Muscle of back (tissue), 11 donors: ENCODE results near the gene PRXL2B. TPM values are rescaled to one million over a fixed set of nuclear protein-coding genes. Genes with fewer than 3 reads are reported as not detected.

ENCODE experiments used
- DNase-seq, 3 donors: peaks; one replicate each; pipeline versions ENCODE4 v3.0.0 to v3.0.0-alpha.2; 2013
- polyA plus RNA-seq, 10 donors: library from polyadenylated mRNA; unstranded; fragments of 120-200 nt; gene quantifications; one replicate each; pipeline ENCODE4 v1.2.1, GENCODE V29; 2013; ENCODE audit not compliant: insufficient read length in 10 of 10

The PRXL2B gene
- polyA plus RNA-seq, 10 donors, result 16.6 to 26.6 (median 20.9) TPM

- no peak for DNase-seq
Observed at GRCh38 chr1:2597441-2598328, 11.1 kb downstream of the PRXL2B start.

- DNase-seq, result no peak
Observed at GRCh38 chr1:2598329-2598931, 11.9 kb downstream of the PRXL2B start.

DNA sequence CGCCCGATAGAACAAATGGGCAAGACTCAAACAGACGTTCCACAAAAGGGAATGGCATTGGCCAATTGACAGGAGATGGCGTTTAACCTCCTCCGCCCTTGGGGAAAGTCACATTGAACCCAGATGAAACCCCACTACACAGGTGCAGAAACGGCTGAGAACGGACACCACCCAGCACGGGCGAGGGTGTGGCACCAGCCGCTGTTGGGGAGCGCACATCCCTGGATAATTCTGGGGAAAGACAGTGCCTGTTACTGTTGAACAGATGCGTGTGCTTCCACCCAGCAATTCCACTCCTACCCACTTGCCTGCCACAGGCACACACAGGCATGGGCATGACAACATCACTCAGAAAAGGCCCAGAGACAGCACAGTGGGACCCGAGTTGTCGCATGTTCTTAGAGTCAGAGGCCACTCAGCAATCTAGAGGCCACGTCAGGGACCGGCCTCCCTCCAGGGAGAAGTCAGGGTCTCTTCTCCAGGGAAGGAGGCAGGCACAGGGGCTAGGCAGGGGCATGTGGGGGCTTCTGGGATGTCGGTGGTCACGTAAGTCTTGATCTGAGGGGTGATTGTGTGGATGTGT, 15.2 kb downstream of the PRXL2B start:
- DNase-seq, result no peak

DNA sequence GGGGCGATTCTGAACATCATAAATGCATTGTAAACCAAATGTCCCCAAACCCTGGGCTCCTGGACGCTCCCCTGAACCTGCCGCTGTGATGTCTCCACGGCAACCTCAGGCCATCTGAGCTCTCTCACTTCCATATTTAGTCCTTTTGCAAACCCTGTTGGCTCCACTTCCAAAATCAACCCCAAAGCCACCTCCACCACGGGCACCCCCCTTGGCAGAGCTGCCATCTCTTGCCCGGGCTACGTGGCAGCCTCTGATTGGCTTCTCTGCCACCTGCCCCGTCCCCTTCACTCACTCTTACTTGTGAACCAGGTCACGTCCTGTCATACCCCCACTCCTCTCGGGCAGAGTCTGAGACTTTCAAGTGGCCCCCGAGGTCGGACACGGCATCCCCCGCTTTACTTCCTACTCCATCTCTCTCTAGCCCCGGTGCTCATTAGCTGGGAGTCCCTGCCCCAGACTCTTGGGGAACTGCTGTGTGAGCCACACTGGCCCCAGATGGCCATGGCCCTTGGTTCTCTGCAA, 15.8 kb downstream of the PRXL2B start:
- DNase-seq, result no peak

DNA sequence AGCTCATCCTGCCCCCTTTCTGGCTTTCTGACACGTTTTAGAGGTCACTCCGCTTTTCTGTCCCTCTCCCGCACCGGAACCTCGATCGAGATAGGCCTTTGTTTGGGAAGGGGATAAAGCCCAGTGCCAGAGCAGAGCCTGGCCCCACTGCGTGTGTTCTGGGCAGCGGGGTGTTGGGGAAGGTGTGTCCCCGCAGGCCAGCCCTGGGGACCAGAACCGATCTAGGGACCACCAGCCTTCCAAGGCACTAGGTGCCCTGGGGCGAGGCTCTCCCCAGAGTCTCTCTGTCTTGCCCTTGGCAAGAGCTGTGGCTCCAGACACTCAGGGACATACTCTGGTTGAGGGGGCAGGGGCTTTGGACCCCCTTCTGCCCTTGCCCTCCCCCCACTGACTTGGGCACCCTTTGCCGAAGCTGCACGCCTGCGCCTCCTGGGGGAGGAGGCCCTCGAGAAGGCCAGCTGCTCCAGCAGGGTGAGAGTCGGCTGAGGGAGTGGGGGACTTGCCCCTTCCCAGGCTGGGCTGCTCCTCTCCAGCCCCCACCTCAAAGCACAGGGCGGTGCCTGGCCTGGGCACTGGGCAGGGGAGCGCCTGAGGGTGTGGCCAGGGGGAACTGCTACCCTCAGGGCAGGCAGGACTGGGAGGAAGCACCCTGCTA, 16.4 kb downstream of the PRXL2B start:
- DNase-seq, result no peak

DNA sequence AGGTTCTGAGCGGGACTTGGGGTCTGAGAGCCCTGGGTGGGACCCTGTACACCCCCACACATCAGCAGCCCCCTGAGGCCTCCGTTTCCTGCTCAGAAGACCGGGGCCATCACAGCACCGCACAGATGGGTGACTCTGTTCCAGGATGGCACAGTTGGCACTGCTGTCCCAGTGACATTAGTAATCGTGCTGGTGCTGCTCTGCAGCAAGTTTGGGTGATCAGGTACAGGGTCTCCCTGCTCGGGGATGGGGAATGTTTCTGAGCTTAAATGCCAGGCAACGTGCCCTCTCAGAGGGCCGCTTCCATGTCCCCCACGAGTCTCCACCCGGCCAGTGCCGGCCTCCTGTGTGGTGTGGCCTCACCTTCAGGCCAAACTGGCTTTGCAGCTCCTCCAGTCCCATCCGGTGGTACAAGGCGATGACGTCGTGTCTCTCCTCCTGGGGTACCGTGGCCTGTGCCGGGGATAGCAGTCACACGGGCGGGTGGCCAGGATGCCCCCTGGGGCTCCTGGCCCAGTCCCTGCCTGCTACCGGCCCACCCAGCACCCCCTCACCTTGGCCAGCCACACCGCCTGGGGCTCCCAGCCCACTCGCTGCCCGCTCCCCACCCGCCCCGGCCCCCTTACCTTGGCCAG, 17.1 kb downstream of the PRXL2B start:
- DNase-seq, result no peak

DNA sequence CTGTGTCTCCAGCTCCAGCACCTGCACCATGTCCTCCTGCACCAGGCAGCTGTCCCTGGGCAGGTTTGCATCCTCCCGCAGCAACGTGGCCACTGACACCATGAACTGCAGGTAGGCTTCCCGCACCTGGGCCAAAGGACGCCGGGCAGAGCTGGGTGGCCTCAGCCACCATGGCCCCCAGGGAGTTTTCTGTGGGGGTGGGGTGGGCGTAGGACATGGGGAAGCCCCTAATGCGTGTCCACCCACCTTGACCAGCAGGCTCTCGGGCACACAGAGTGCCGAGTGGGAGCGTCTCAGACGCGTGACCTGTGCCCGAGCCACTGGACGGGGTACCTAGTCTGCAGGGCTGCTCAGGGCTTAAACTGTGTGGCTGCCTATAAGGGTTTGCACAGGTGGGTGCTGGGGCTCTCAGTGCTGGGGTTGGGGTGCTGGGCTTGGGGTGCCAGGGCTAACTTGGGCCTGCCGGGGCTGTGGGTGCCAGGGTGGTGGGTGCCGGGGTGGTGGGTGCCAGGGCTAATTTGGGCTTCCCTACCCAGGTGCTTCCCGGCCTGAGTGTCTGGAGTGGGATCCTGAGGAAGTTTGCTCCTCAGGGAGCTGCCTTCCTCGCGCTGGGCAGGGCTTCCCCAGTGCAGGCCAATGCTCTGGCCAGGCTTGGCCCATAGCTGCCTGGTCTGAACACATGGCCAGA, 17.7 kb downstream of the PRXL2B start:
- no peak for DNase-seq

DNA sequence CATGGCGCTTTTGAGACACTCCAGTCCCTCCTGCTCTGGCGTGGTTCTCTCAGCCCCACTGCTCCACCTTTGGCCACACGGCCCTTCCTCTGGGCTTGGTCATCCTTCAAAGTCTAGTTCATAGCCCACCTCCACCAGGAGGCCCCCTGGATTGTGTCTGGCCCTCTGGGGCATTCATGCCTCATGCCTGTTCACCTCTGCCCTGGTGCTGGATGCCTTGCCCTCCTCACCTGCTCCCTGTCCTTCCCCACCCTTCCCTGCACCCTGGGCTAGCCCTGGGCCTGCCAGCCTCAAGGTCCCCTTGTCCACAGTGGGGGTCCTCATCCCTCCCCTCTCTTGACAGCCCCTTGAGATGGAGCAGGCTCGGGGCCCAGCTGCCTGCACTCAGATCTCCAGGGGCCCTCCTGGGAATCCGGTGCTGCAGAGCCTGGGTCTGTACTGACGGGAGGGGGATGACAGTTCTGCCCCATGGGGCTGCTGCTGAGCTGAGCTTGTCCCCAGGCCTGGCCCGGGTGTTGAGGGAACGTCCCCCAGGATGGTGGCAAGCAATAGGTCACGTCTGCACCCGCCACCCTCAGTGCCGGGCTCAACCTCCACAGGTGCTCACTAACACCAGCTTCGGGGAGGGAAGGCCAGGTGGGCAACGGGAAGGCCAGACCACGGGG, 18.4 kb downstream of the PRXL2B start:
- no peak for DNase-seq

DNA sequence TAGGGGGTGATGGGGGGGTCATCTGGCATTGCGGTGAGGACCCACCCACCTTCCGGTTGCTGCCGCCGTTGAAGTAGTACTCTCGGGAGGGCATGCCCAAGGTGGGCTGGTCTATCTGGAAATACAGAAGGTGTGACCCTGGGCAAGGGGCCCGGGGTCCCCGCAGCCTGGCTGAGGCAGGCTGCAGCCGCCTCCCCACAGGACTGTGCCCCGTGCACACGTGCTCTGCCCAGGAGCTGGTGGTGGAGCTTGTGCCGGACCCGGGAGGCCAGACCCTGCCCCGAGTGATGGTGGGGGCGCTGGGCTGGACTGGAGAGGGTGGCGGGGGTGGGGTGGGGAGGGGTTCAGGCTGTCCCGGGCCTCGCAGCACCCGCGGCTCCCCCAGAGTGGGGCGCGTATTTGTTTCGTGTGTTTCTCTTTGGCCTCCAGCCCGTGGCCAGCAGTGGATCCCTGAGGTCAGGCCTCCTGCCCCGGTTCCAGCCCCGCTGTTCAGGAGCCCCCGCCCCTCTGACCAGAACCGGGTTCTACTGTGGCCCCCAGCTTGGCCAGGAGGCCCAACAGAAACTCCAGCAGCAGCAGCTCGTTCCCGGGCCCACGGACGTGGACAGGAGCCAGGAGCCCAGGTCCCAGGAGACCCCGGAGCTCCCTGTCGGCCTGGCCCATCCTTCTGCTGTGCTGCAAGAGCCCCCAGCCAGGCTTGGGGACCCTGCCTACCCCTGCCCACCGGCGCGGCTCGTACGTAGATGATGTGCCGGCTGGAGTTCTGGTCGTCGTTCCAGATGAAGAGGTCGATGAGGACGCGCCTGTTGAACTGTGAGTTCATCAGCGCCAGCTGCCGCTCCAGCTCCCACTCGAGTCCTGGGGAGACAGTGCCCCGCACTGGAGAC, 19.2 kb downstream of the PRXL2B start:
- DNase-seq, result no peak

DNA sequence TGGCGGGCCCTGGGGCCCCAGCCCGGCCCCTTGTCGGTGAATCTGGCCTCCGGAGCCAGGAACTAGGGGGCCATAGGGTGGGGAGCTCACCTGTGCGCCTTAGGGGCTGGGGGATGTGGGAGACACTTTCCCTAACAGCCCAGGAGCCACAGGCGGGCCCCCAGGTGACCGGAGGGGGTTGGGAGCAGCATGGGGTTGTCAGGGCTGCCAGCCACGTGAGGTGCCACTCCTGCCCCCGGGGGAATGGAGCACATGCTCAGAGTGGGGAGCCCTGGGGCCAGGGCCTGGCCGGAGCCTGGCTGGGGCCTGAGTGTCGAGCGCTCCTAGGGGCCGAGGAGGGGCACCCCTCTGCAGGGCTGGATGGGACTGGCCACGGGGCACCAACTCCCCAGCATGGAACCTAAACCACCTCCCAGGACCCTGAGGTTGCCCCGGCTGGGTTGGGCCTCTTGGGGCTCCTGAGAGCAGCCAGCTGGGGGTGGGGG, 19.9 kb downstream of the PRXL2B start:
- no peak for DNase-seq

DNA sequence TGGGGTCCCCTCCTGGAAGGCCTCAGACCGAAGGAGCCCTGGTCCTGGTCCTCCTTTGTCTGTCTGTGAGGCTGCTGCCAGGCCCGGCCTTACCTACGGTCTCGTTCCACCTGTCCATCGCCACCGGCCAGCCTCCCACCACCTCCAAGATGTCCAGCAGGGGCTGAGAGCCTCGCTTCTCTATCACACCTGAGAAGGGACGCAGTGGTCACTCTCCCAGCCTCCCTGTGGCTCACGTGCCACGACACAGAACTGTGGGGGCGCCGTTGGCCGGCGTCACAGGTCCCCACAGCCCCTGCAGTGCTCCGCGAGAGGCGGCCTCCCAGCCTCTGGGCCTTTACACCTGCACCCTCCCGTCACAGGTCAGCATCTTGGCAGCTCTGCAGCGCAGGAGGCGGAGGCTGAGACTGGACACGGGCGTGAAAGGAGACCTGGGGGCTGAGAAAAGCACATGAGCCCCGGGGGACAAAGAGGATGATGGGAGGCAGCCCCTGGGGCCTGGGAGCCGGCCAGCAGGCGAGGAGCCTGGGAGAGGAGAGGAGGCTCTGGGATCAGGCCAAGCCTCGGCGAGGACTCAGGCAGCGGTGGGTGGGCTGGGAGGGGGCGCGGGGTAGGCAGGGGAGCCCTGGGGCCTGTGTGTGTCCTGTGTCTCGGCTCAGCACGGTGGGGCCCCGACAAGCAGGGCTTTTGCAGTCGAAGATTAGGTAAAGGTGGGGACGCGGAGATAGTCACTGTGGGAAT, 20.5 kb downstream of the PRXL2B start:
- DNase-seq, result no peak

- DNase-seq, result peak in 2 of 3 donors; percentile 75 to 89
Observed at GRCh38 chr1:2607641-2608091, 21.1 kb downstream of the PRXL2B start.

GRCh38 chr1:2609319-2610035, 22.9 kb downstream of the PRXL2B start:
- DNase-seq, result no peak

DNA sequence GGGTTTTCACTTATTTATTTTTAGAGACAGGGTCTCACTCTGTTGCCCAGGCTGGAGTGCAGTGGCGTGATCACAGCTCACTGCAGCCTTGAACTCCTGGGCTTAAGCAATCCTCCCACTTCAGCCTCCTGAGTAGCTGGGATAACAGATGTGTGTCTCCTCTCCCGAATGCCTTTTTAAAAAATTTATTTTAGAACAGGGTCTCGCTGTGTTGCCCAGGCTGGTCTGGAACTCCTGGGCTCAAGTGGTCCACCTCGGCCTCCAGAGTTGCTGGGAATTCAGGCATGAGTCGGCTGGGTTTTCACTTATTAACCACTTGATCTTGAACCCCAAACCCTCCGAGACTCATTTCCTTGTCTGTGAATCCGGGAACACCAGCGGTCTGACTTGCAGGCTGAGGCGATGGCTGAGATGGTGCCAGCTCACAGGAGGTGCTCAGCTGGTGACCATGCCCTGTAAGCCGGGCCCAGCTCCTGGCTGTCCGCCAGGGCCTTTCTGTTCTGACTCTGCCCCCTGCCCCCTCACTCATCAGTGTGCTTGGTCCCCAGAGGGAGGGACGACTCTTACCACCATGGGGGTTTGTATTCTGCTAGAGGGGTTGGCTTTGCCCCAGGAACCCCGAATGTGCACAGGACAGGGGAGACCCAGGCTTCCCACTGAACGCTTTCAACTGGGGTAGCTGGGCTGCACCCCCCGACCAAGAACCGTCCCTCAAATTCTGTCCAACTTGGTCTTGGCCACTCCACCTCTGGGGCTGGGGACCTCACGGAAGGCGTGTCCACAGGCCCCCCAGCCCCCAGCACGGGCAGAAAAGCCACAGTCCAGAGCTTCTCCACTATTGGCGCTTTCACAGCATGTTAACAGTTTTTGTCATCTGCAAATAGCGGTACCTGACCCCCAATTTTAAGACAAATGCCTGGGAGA, 23.7 kb downstream of the PRXL2B start:
- DNase-seq, result peak in 2 of 3 donors; percentile 16 to 36

DNA sequence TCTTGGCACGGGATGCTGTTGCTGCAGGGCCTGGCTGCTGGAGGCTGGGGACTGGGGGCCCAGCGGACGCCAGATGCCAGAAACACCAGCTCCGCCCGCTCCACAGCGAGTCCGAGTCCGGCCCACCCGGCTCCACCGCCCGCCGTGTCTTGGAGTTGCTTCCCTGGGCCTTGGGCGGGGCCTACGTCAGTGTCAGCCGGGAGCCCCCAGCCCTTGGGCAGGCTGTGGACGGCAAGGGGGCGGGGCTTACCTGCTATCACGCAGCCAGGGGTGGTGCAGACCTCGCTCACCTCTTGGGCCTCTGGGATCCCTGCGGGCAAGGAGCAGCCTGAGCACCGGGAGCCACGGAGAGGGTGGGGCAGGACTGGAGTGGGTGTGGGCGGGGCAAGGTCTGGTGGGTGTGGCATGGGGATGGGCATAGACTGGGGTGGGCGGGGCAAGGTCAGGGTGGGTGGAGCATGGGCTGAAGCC, 24.5 kb downstream of the PRXL2B start:
- DNase-seq, result peak in 2 of 3 donors; percentile 16 to 76
